Right lobe of liver (tissue), 4 donors: ENCODE measurements around the gene PLPP4.
"Not testable (repeated sequence)": the region's sequence is repeated elsewhere in the genome, so short reads cannot be mapped to it uniquely, and the experiment has no call there.

Source experiments
- POLR2A ChIP-seq: fragments of 450-650 bp; IDR thresholded peaks from one replicate; pipeline ENCODE4 v1.6.1; 2017; ENCODE audit warnings: antibody characterized with exemption, mild to moderate bottlenecking
- TF ChIP-seq, protein P1 (sequence below), 4 donors: fragments of 200-600 bp in 3 of 4; fragments of 450-650 bp in 1 of 4; IDR thresholded peaks; one replicate each; pipeline versions ENCODE4 v1.5.1 to v1.8.0; 2016 to 2022; ENCODE audit warnings: antibody characterized with exemption in 4 of 4, mild to moderate bottlenecking in 2 of 4
- donor health status: DM: no; HTN: no; CAD: no.
- donor health status: DM: no; HTN: no; CAD: no.
- donor health status: DM: no; HTN: yes; CAD: no.

- not testable (repeated sequence) for TF ChIP-seq POLR2A
- TF ChIP-seq, protein P1, sequence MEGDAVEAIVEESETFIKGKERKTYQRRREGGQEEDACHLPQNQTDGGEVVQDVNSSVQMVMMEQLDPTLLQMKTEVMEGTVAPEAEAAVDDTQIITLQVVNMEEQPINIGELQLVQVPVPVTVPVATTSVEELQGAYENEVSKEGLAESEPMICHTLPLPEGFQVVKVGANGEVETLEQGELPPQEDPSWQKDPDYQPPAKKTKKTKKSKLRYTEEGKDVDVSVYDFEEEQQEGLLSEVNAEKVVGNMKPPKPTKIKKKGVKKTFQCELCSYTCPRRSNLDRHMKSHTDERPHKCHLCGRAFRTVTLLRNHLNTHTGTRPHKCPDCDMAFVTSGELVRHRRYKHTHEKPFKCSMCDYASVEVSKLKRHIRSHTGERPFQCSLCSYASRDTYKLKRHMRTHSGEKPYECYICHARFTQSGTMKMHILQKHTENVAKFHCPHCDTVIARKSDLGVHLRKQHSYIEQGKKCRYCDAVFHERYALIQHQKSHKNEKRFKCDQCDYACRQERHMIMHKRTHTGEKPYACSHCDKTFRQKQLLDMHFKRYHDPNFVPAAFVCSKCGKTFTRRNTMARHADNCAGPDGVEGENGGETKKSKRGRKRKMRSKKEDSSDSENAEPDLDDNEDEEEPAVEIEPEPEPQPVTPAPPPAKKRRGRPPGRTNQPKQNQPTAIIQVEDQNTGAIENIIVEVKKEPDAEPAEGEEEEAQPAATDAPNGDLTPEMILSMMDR (IDR thresholded peaks at IDR 0.05): not testable (repeated sequence)
Observed at GRCh38 chr10:120504227-120504626, 47.2 kb downstream of the PLPP4 start.
